ENCODE measurements around the gene CCDC92.
"Not testable (repeated sequence)": the region's sequence is repeated elsewhere in the genome, so short reads cannot be mapped to it uniquely, and the experiment has no call there.

CCDC92 gene

GRCh38 chr12:123950476-123951349 is 21.9 kb downstream of the CCDC92 start:
- DNase-seq (ENCODE audit: low read depth in 2 of 2, low spot score in 1 of 2) = no peak

DNA sequence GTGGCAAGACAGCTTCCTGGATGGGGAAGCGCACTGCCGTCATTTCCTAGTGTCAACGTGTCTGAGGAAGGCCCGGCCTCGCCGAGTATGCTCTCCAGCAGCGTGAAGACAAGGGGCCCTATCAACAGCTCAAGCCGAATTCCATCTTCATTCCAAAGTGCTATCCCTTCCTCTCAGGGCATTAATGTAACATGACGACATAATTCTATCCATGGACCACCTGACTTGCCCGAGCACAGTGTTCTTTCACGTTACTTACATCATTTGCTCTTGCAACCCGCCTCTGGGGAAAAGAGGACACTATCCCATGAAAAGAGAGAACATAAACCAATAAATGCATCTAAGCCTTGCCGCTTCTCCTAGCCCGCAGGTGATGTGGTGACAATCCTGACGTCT is 22.9 kb downstream of the CCDC92 start:
- DNase-seq (ENCODE audit: low read depth in 2 of 2, low spot score in 1 of 2) = no peak

DNA sequence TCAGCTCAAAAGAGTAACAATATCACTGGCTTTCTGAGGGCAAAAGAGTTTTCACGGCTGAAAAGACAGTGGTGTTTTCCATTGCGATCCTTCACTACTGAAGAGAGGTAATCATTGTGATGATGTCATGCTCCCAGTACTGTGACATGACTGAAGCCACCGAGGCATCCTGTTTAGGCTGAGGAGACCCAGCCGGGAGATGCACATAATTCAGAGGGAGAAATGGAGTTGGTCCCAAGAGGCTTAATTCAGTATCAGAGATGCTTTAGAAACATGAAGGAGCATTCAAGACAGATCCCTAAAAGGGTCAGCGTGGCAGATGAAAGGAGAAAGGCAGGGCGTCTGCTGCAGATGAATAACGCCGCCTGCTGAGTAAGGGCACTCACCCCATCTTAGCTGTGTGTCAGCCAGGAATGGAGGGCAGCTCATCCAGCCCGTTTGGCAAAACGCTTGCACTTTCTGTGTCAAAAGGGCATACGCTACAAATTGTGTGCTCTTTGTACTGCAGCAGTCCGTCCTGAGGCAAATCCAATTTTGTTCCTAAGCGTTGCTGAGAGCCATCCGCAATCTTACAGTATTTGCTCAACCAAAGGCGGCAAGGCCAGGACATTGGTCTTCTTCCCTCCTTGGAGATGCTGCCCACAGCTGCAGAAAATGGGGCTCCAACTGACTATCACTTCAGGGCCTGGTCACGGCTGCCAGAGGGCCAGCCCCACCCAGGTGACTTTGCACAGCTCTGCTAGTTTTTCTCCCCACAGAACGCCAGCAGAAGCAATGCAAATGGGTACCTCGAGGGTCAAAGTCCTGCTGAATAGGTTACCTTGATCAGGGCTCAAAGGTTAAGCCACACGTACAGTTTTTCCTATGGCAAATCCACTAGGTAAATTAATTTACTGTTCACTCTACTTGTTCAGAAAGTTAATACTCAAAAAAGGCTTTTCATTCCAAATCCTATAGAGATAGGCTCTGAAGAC is 23.5 kb downstream of the CCDC92 start:
- DNase-seq (ENCODE audit: low read depth in 2 of 2, low spot score in 1 of 2) = no peak

GRCh38 chr12:123948401-123948795 is 24.2 kb downstream of the CCDC92 start:
- no peak for DNase-seq (ENCODE audit: low read depth in 2 of 2, low spot score in 1 of 2)

DNA sequence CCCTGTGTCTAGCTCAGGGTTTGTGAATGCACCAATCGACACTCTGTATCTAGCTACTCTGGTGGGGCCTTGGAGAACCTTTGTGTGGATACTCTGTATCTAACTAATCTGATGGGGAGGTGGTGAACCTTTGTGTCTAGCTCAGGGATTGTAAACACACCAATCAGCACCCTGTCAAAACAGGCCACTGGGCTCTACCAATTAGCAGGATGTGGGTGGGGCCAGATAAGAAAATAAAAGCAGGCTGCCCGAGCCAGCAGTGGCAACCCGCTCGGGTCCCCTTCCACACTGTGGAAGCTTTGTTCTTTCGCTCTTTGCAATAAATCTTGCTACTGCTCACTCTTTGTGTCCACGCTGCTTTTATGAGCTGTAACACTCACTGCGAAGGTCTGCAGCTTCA is 25.1 kb downstream of the CCDC92 start:
- DNase-seq (ENCODE audit: low read depth in 2 of 2, low spot score in 1 of 2) = not testable (repeated sequence)

GRCh38 chr12:123946516-123947505 is 25.8 kb downstream of the CCDC92 start:
- not testable (repeated sequence) for DNase-seq (ENCODE audit: low read depth in 2 of 2, low spot score in 1 of 2)

GRCh38 chr12:123946152-123946515 is 26.5 kb downstream of the CCDC92 start:
- no peak for DNase-seq (ENCODE audit: low read depth in 2 of 2, low spot score in 1 of 2)

GRCh38 chr12:123945287-123946151 is 27.1 kb downstream of the CCDC92 start:
- no peak for DNase-seq (ENCODE audit: low read depth in 2 of 2, low spot score in 1 of 2)

GRCh38 chr12:123944696-123945095 is 27.9 kb downstream of the CCDC92 start:
- no peak for DNase-seq (ENCODE audit: low read depth in 2 of 2, low spot score in 1 of 2)

DNA sequence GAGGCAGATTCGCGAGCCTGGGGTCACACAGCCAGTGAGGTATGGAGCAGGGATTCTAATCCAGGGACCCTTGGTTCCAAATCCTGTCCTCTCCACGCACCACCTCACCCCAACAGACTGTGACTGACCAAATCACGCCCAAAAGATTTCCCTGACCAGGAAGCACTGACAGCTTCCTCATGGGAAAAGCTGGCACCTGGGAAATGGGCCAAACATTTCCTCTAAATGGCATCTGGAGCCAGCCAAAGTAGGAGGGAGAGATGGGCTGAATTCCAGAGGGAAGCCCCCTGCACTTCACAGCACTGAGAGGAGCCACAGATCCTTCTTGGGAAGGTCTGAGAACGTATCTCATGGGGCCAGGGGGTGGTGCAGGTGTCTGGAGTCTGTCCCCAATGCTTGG is 28.8 kb downstream of the CCDC92 start:
- DNase-seq (ENCODE audit: low read depth in 2 of 2, low spot score in 1 of 2) = no peak

GRCh38 chr12:123942911-123943648 is 29.6 kb downstream of the CCDC92 start:
- no peak for DNase-seq (ENCODE audit: low read depth in 2 of 2, low spot score in 1 of 2)

DNA sequence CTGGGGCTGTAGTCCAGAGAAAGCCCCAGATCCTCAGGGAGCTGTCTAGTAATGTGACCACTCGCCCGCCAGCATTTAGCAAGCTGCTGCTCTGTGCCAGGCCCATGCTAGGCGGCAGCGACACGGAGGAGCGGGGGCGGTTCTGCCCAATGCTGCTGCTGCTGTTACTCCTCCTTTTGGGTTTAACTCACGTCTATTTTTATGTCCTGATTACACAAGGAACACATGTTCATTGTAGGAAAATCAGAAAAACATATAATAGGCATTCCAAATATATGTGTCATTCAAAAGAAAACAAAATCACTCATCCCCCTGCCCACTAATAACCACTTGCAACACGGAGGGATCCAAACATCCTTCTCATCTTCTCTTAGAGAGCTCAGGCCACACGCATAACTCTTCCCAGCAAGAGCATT is 30.4 kb downstream of the CCDC92 start:
- DNase-seq (ENCODE audit: low read depth in 2 of 2, low spot score in 1 of 2) = no peak

DNA sequence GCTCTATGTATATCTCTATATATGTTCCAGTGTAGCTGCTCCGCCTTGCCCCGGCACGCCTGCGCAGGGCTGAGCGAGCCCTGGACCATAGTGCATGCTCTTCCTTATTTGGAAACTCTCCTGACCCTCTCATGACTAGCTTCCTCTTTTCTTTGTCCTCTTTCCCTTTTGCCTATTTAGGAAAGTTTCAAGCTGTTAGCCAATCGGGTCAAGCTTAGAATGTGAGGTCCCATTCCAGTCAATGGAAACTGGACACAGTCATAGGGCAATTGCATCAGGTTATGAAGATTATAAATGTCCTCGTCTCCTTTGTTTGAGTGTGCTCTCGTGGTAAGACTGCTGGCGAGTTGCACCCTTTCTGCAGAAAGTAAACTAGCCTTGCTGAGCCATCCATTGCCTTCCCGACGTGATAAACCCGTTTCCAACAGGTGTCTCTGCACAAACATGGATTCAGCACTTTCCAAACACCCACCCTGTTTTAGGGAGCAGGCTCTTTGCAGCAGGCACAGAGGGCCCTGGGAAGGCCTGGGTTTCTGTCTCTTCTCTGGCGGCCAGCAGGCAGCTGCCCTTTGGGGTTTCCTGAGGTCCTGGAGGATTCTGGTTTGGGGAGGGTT is 30.9 kb downstream of the CCDC92 start:
- no peak for DNase-seq (ENCODE audit: low read depth in 2 of 2, low spot score in 1 of 2)

GRCh38 chr12:123941000-123941399 is 31.6 kb downstream of the CCDC92 start:
- no peak for DNase-seq (ENCODE audit: low read depth in 2 of 2, low spot score in 1 of 2)

DNA sequence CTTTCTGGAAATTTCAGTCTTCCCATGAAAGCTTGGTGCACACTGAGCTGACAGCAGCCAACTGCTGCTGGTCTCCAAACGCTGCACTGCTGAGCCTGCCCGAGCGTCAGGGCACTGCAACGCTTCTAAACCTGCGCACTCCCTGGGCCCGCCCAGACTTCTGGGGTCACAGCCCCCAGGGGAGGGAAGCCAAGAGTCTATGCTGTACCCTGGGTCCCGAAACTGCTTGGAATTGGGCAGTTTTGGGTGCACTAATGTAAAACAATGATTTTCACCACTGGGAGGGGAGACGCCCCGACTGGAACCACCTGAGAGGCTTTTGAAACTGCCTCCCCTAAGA is 32.0 kb downstream of the CCDC92 start:
- no peak for DNase-seq (ENCODE audit: low read depth in 2 of 2, low spot score in 1 of 2)

DNA sequence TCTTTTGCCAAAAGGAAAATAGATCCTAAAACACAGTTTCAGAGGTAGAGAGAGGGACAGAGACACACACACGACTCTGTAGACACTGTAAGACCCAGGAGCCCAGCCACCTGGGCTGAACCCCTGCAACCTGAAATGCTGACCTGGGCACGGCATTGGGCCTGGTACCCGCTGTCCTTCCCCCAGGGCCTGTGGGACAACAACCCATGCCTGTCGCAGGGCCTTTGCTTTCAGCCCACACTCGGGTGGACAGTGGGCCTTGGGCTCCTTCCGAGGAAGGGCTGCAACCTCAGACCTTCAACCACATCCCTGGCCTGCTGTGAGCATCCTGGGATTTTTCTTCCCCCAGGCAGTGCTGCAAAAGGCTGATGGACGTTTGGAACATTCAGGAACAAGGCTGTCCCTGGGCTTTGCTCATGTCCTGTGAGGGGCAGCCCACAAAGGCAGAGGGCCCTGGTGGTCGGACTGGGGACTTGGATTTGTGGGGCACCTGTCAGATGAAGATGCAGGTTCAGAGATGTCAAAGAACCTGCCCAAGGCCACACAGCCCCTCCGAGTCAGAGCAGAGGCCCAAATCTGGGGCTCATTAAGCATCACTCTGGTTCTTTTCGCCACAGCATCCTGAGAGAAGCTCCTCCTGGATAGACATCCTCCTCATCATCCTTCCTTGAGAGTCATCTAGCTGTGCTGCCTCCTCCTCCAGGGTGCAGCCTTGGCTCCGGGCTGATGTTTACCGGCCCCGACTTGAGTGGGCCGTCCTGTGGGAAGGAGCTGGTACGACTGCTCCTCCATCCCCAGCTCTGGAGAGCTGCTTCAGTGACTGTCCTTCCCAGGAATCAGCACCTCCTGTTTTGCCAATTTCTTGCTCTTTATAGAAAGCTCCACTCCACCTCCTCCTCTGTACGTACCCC is 32.7 kb downstream of the CCDC92 start:
- no peak for DNase-seq (ENCODE audit: low read depth in 2 of 2, low spot score in 1 of 2)

GRCh38 chr12:123938679-123939480 is 33.8 kb downstream of the CCDC92 start:
- no peak for DNase-seq (ENCODE audit: low read depth in 2 of 2, low spot score in 1 of 2)

Measured in stimulated activated CD8-positive, alpha-beta memory T cell treated with anti-CD3 and anti-CD28 coated beads, Interleukin-4, amount 100 ng/mL, for 1 hour (primary cell).